Ishikawa (cell line): ENCODE data around the gene LYZ.
A peak's percentile ranks its signal among the peaks of the same experiment; 100 is the strongest.

ENCODE experiments used
- CEBPB ChIP-seq: IDR thresholded peaks from 2 replicates; pipeline ENCODE4 v1.6.1; 2012
- CREB1 ChIP-seq: IDR thresholded peaks from 2 replicates; pipeline ENCODE4 v1.6.1; 2012; ENCODE audit warnings: low read depth
- EGR1 ChIP-seq: IDR thresholded peaks from 2 replicates; pipeline ENCODE4 v1.6.1; 2012
- EP300 ChIP-seq: IDR thresholded peaks from 2 replicates; pipeline ENCODE4 v1.6.1; 2012; ENCODE audit warnings: borderline replicate concordance
- FOXM1 ChIP-seq: IDR thresholded peaks from 2 replicates; pipeline ENCODE4 v1.6.1; 2012; ENCODE audit warnings: low read depth, borderline replicate concordance
- NFIC ChIP-seq: IDR thresholded peaks from 2 replicates; pipeline ENCODE4 v1.6.1; 2012
- RAD21 ChIP-seq: IDR thresholded peaks from 2 replicates; pipeline ENCODE4 v1.6.1; 2012; ENCODE audit warnings: low read depth
- REST ChIP-seq: IDR thresholded peaks from 2 replicates; pipeline ENCODE4 v1.6.1; 2012; ENCODE audit warnings: low read depth, mild to moderate bottlenecking
- TAF1 ChIP-seq: IDR thresholded peaks from 2 replicates; pipeline ENCODE4 v1.6.1; 2012; ENCODE audit warnings: low read depth, mild to moderate bottlenecking
- TCF12 ChIP-seq: IDR thresholded peaks from 2 replicates; pipeline ENCODE4 v1.6.1; 2012; ENCODE audit warnings: low read depth
- TEAD4 ChIP-seq: IDR thresholded peaks from 2 replicates; pipeline ENCODE4 v1.6.1; 2012
- USF1 ChIP-seq: IDR thresholded peaks from 2 replicates; pipeline ENCODE4 v1.6.1; 2012
- YY1 ChIP-seq: IDR thresholded peaks from 2 replicates; pipeline ENCODE4 v1.6.1; 2012; ENCODE audit warnings: low read depth
- ZBTB7A ChIP-seq: IDR thresholded peaks from 2 replicates; pipeline ENCODE4 v1.6.1; 2012; ENCODE audit warnings: low read depth
- TF ChIP-seq, protein P1 (sequence below): IDR thresholded peaks from 2 replicates; pipeline ENCODE4 v1.6.1; 2012

LYZ gene

GRCh38 chr12:69359531-69360347 is 11.6 kb downstream of the LYZ start, which contains the start of gene YEATS4:
TSS of gene YEATS4 (plus strand) at chr12:69359743. CDS start at chr12:69359973, 230 bp downstream.
- TF ChIP-seq TCF12: 0 out of 2 replicates have a peak, but pooled peaks have one; percentile 71
- TF ChIP-seq EP300: peak; percentile 46; the same call in 1 of the 2 replicates
- peak; percentile 39; the same call in 1 of the 2 replicates for TF ChIP-seq REST
- peak; percentile 65 for TF ChIP-seq NFIC
- TF ChIP-seq CREB1: peak; percentile 85
- TF ChIP-seq USF1: no peak
- TF ChIP-seq RAD21: no peak
- peak; percentile 78 for TF ChIP-seq EGR1
- peak; percentile 92 for TF ChIP-seq TAF1
- TF ChIP-seq CEBPB: no peak
- TF ChIP-seq ZBTB7A: peak; percentile 76; the same call in 1 of the 2 replicates
- peak; percentile 76; the same call in 1 of the 2 replicates for TF ChIP-seq FOXM1
- no peak; the same call in none of the 2 replicates for TF ChIP-seq TEAD4
- peak; percentile 79; the same call in 1 of the 2 replicates for TF ChIP-seq YY1
- TF ChIP-seq, protein P1, sequence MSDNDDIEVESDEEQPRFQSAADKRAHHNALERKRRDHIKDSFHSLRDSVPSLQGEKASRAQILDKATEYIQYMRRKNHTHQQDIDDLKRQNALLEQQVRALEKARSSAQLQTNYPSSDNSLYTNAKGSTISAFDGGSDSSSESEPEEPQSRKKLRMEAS: peak; percentile 95

DNA sequence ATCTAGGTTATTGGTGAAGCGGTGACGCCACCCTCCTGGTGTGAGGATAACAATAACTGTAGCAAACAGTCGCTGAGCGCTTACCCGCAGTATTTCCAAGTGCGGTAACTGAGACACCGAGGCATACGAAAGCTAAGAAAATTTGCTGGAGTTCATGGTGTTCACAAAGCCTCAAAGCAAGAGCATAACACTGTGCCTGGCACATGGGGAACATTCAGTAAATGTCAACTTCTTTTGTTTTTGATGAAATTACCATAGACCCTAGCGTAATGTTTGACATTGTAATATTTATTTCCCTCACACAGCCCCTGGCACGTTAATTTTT is 12.1 kb downstream of the LYZ start:
- TF ChIP-seq TAF1 (no peak), TEAD4 (peak; percentile 25; the same call in 1 of the 2 replicates)

DNA sequence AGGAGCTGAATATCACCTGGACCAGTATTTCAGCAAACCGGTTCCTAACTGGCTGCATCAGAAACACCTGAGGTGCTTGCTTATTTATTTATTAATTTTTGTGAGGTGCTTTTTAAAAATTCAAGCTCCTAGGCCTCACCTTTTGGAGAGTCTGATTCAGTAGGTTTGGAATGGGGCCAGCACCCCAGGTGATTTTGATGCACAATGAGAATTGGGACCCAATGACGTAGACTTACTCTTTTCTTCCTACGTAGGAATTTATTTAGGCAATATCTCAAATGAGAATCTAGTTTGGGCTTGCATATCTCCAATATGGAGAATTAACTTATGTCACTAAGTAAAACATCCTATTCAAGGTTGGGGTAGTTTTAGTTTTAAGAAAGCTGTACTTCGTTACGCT is 18.6 kb downstream of the LYZ start:
- TF ChIP-seq, protein P1: no peak
- TF ChIP-seq NFIC: peak; percentile 51; the same call in 1 of the 2 replicates

DNA sequence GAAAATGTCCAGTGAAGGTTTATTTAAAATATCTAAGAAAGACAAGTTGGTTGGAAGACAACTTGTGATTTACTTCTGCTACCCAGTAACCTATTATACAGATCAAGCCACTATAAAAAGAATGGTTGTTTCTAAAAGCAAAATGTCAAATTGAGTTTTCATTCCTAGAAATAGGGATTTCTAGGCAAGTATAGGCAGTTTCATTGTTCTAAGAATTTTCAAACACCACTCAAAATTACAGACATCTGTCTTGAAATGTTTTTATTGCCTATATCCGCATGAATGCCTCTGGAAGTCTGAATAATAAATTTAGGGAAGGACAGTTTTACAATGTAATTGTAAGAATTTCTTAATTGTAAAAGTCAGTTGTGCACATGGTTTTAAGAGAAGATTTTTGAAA is 20.0 kb downstream of the LYZ start:
- no peak for TF ChIP-seq USF1
- TF ChIP-seq ZBTB7A: no peak

GRCh38 chr12:69383074-69383473 is 34.9 kb downstream of the LYZ start:
- TF ChIP-seq CEBPB (no peak), ZBTB7A (no peak), YY1 (no peak), EP300 (no peak), REST (no peak), USF1 (no peak), TAF1 (no peak), NFIC (no peak), CREB1 (no peak), RAD21 (no peak), TCF12 (no peak)
- TF ChIP-seq, protein P1: no peak

- TF ChIP-seq RAD21: no peak
Observed at GRCh38 chr12:69385038-69385437, 36.9 kb downstream of the LYZ start.
